Immature natural killer cell (primary cell): Measurements from ENCODE around the gene SLC9A3. TPM values are rescaled to one million over a fixed set of nuclear protein-coding genes. Genes with fewer than 3 reads are reported as not detected.

Source experiments
- polyA plus RNA-seq, 3 donors: library from polyadenylated mRNA; unstranded; fragments of 300-500 nt; fragmentation: Illumina TruSeq; gene quantifications; one replicate each; pipeline ENCODE4 v1.2.3, GENCODE V29; 2021

SLC9A3 gene
- polyA plus RNA-seq, 3 donors from 2014 or later = 0.66 to 1.7 (median 1.5) TPM

Other genes starting within 250 kb of the SLC9A3 start
- gene AHRR, start 202.7 kb downstream of the SLC9A3 start, polyA plus RNA-seq = under 1 TPM in 1 of 3 donors, not detected in 2; 0.16 TPM
- gene EXOC3, start 81.3 kb downstream of the SLC9A3 start, polyA plus RNA-seq = 10 to 100 TPM; 22.6 to 43.9 (median 34.0) TPM
- gene CEP72, start 87.9 kb upstream of the SLC9A3 start, polyA plus RNA-seq = 1 to 10 TPM; 1.9 to 4.0 (median 2.5) TPM
- gene TPPP, start 168.9 kb upstream of the SLC9A3 start, polyA plus RNA-seq = under 1 TPM in 2 of 3 donors, not detected in 1; 0.19 TPM